Muscle of leg (tissue), 11 donors: ENCODE data around the gene KCNB1. TPM values are rescaled to one million over a fixed set of nuclear protein-coding genes. Genes with fewer than 3 reads are reported as not detected.
A peak's percentile ranks its signal among the peaks of the same experiment; 100 is the strongest.

ENCODE experiments used
- DNase-seq: peaks from one replicate; pipeline ENCODE4 v3.0.0; 2013
- H3K27ac ChIP-seq: one replicate; pipeline ENCODE4 v1.5.1; 2013; ENCODE audit warnings: mild to moderate bottlenecking, low read length, control low read depth
- H3K27me3 ChIP-seq: one replicate; pipeline ENCODE4 v1.6.1; 2013; ENCODE audit warnings: low read length; ENCODE audit not compliant: control insufficient read depth, insufficient read depth
- H3K36me3 ChIP-seq: one replicate; pipeline ENCODE4 v1.6.1; 2013; ENCODE audit warnings: low read length; ENCODE audit not compliant: control insufficient read depth, insufficient read depth
- H3K4me1 ChIP-seq: one replicate; pipeline ENCODE4 v1.6.1; 2013; ENCODE audit warnings: low read length; ENCODE audit not compliant: control insufficient read depth, insufficient read depth
- H3K4me3 ChIP-seq: one replicate; pipeline ENCODE4 v1.5.1; 2013; ENCODE audit warnings: low read length, control low read depth
- H3K9me3 ChIP-seq: replicated peaks from 2 replicates; pipeline ENCODE4 v1.6.1; 2013; ENCODE audit warnings: low read depth, low read length; ENCODE audit not compliant: control insufficient read depth
- WGBS: methylation state at CpG from one replicate; pipeline ENCODE4 v1.1.5; 2013; ENCODE audit warnings: missing lambda C conversion rate; ENCODE audit not compliant: insufficient coverage; 5-methylcytosine and 5-hydroxymethylcytosine counted together
- polyA plus RNA-seq, 8 donors: library from polyadenylated mRNA; unstranded; fragments of 120-200 nt; gene quantifications; one replicate each; pipeline versions ENCODE4 v1.2.1 to v1.2.3, GENCODE V29; 2013; ENCODE audit warnings: inconsistent platforms in 1 of 8, low replicate concordance in 1 of 8; ENCODE audit not compliant: insufficient read length in 8 of 8, insufficient read depth in 1 of 8
- total RNA-seq: library from RNA; stranded (reverse); fragments of 120-200 nt; gene quantifications from one replicate; pipeline ENCODE4 v1.2.4, GENCODE V29; 2013

Gene KCNB1
- total and polyA plus RNA-seq, 9 donors, result 2.7 to 8.7 (median 5.4) TPM

DNA sequence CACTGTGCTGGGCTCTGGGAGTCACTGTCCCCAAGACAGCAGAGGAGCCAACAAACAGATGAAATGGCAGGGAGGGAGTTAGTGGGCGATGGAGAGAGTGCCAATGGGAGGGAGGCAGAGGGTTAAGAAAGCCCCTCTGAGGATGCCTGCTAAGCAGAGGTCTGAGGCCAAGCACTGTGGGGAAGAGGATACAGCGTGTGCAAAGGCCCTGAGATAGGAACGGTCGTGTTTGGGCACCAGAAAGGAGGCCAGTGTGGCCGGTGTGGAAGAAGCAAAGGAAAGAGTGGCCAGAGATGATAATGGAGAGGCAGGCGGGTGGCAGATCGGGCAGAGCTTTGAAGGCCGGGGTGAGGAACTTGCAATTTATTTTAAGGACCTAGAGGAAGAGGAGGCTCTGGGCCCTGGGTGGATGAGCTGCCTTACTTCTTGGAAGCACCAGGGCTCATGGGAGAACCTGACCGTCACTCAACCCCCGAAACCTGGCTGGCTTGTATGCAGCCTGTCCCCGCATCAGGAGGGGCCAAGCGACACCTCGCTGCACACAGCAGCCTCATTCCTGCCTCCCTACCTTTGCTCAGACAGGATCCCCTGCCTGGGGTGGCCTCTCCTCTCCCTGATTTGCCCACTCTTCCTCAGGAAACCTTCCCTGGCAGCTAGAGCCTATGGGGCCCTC lies 73.0 kb downstream of the KCNB1 start:
- H3K4me1 ChIP-seq, result peaks cover 8% of the 10 kb centered on the region
- H3K9me3 ChIP-seq, result no peaks in the 10 kb centered on the region
- H3K36me3 ChIP-seq, result no peaks in the 10 kb centered on the region
- H3K4me3 ChIP-seq, result no peak overlapping the region
- H3K27me3 ChIP-seq, result peaks cover 3% of the 10 kb centered on the region
- H3K27ac ChIP-seq, result no peak overlapping the region
- no peak for DNase-seq
- 82% methylated on average over 13 of the region's 13 CpGs for WGBS

DNA sequence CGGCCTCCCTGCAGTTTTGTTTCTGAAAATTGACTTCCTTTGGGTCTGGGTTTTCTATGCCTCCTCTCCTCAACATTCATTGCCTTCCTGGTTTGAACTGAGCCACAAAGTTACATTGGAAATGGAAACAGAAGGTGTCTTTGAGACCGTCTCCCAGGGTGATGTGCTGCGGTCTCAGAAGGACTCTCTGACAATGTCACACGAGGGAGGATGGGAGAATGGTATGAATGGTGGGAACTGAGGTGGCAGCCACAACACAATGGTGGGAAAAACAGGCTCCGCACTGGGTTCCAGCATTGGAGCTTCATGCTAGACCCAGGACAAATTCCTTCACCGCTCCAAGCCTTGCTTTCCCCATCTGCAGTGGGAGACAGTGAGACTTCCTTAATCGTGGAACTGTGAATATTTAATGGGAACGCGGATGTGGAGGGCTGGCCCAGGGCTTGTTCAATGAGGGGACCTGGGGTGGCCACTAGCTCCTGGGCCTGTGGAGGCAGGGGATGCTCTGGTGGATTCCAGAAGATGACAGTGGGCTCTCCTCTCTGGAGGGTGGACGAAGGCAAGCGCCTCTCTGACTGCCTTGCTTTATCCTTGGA lies 73.9 kb downstream of the KCNB1 start:
- no peak for DNase-seq
- Histone ChIP-seq H3K36me3 (no peaks in the 10 kb centered on the region), H3K4me3 (no peak overlapping the region), H3K4me1 (peaks cover 5% of the 10 kb centered on the region), H3K27me3 (peaks cover 2% of the 10 kb centered on the region), H3K9me3 (no peaks in the 10 kb centered on the region), H3K27ac (no peak overlapping the region)
- 86% methylated on average over 9 of the region's 11 CpGs for WGBS

- H3K27me3 ChIP-seq, result no peaks in the 10 kb centered on the region
- H3K36me3 ChIP-seq, result no peaks in the 10 kb centered on the region
- DNase-seq, result no peak
- H3K27ac ChIP-seq, result no peak overlapping the region
- H3K4me3 ChIP-seq, result no peak overlapping the region
- WGBS, result 81% methylated on average over 4 of the region's 9 CpGs
- H3K9me3 ChIP-seq, result no peaks in the 10 kb centered on the region
- H3K4me1 ChIP-seq, result peaks cover 5% of the 10 kb centered on the region
Measured at GRCh38 chr20:49406666-49407065, 75.8 kb downstream of the KCNB1 start.

GRCh38 chr20:49405696-49406095 lies 76.8 kb downstream of the KCNB1 start:
- Histone ChIP-seq H3K4me1 (peaks cover 7% of the 10 kb centered on the region), H3K27ac (no peak overlapping the region), H3K27me3 (no peaks in the 10 kb centered on the region), H3K9me3 (no peaks in the 10 kb centered on the region), H3K4me3 (no peak overlapping the region), H3K36me3 (no peaks in the 10 kb centered on the region)
- no peak for DNase-seq
- WGBS, result 81% methylated on average over 4 of the region's 5 CpGs

DNA sequence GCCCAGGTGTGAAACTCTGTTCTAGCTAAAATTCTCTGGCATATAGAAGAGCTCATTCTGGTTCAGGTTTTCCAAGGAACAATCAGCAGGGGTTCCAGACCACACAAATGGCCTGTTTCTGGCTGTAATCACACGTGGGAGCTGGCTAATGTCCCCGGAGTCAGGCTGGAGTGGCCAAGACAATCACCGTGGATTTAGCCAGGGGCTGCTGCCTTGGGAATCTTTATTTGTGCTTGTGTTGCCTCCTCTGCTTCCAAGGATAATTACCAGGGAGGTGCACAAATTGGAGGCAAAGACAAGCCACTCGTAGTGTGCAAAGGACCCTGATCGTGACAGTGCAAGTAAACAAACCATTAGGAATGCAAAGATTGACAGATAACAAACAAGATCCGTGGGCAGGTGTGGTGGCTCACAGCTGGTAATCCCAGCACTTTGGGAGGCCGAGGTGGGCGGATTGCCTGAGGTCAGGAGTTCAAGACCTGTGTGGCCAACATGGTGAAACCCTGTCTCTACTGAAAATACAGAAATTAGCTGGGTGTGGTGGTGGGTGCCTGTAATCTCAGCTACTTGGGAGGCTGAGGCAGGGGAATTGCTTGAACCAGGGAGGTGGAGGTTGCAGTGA lies 77.3 kb downstream of the KCNB1 start:
- DNase-seq, result no peak
- Histone ChIP-seq H3K4me1 (peaks cover 10% of the 10 kb centered on the region), H3K9me3 (no peaks in the 10 kb centered on the region), H3K27me3 (no peaks in the 10 kb centered on the region), H3K27ac (no peak overlapping the region), H3K4me3 (no peak overlapping the region), H3K36me3 (no peaks in the 10 kb centered on the region)
- 32% methylated on average over 8 of the region's 8 CpGs for WGBS

GRCh38 chr20:49404461-49404860 lies 78.0 kb downstream of the KCNB1 start:
- H3K27me3 ChIP-seq, result no peaks in the 10 kb centered on the region
- no peaks in the 10 kb centered on the region for H3K36me3 ChIP-seq
- no peak overlapping the region for H3K27ac ChIP-seq
- H3K4me3 ChIP-seq, result no peak overlapping the region
- WGBS, result no CpG with 5 or more reads among the region's 3 CpGs
- H3K9me3 ChIP-seq, result no peaks in the 10 kb centered on the region
- DNase-seq, result no peak
- H3K4me1 ChIP-seq, result peaks cover 5% of the 10 kb centered on the region

- Histone ChIP-seq H3K9me3 (no peaks in the 10 kb centered on the region), H3K36me3 (no peaks in the 10 kb centered on the region), H3K27ac (no peak overlapping the region), H3K4me3 (no peak overlapping the region), H3K4me1 (peaks cover 5% of the 10 kb centered on the region), H3K27me3 (no peaks in the 10 kb centered on the region)
- DNase-seq, result no peak
- WGBS, result 98% methylated on average over 7 of the region's 9 CpGs
Measured at GRCh38 chr20:49403911-49404310, 78.6 kb downstream of the KCNB1 start.

GRCh38 chr20:49403012-49403411 lies 79.5 kb downstream of the KCNB1 start:
- WGBS, result no CpG with 5 or more reads among the region's 2 CpGs
- DNase-seq, result no peak

GRCh38 chr20:49400904-49401303 lies 81.6 kb downstream of the KCNB1 start:
- Histone ChIP-seq H3K27me3 (no peaks in the 10 kb centered on the region), H3K9me3 (no peaks in the 10 kb centered on the region), H3K4me3 (no peak overlapping the region), H3K27ac (no peak overlapping the region), H3K36me3 (no peaks in the 10 kb centered on the region), H3K4me1 (peaks cover 10% of the 10 kb centered on the region)
- peak; percentile 86 for DNase-seq
- WGBS, result 35% methylated on average over 3 of the region's 3 CpGs

More at GRCh38 chr20:49403012-49403411, 79.5 kb downstream of the KCNB1 start:
- Histone ChIP-seq H3K27me3 (no peaks in the 10 kb centered on the region), H3K27ac (no peak overlapping the region), H3K4me1 (peaks cover 5% of the 10 kb centered on the region), H3K4me3 (no peak overlapping the region), H3K36me3 (no peaks in the 10 kb centered on the region), H3K9me3 (no peaks in the 10 kb centered on the region)

GRCh38 chr20:49400410-49400809 lies 82.1 kb downstream of the KCNB1 start:
- WGBS, result 73% methylated on average over 3 of the region's 7 CpGs
- DNase-seq, result peak; percentile 69

More at GRCh38 chr20:49400410-49400809, 82.1 kb downstream of the KCNB1 start:
- H3K9me3 ChIP-seq, result no peaks in the 10 kb centered on the region
- H3K36me3 ChIP-seq, result no peaks in the 10 kb centered on the region
- H3K27ac ChIP-seq, result peak overlapping the region; percentile 25
- peaks cover 11% of the 10 kb centered on the region for H3K4me1 ChIP-seq
- no peaks in the 10 kb centered on the region for H3K27me3 ChIP-seq
- no peak overlapping the region for H3K4me3 ChIP-seq
